GM12878 (cell line): ENCODE measurements around the gene PTTG1. TPM values are rescaled to one million over a fixed set of nuclear protein-coding genes. Genes with fewer than 3 reads are reported as not detected.

Experiments used
- CEBPB ChIP-seq, 2 experiments: fragments of 150-350 bp in 1 of 2; IDR thresholded peaks; 2 replicates each; pipeline ENCODE4 v1.6.1; 2012 to 2014; ENCODE audit warnings: low read depth in 2 of 2, low read length in 2 of 2, borderline replicate concordance in 1 of 2, inconsistent platforms in 1 of 2
- HDAC2 ChIP-seq: fragments of 200-600 bp; sonication (generic); IDR thresholded peaks from 2 replicates; pipeline ENCODE4 v1.6.1; 2017
- MEF2A ChIP-seq: IDR thresholded peaks from 2 replicates; pipeline ENCODE4 v1.6.1; 2011; ENCODE audit warnings: low read depth, mild to moderate bottlenecking, low read length, moderate library complexity; ENCODE audit not compliant: insufficient read depth
- MEF2B ChIP-seq: fragments of 450-650 bp; IDR thresholded peaks from 2 replicates; pipeline ENCODE4 v1.6.1; 2018; ENCODE audit warnings: mild to moderate bottlenecking, moderate library complexity; ENCODE audit not compliant: partially characterized antibody, poor library complexity, severe bottlenecking
- MYC ChIP-seq: IDR thresholded peaks from 2 replicates; pipeline ENCODE4 v1.6.1; 2011; ENCODE audit warnings: mild to moderate bottlenecking, low read length, moderate library complexity, inconsistent platforms; ENCODE audit not compliant: insufficient read depth, insufficient replicate concordance, insufficient read length, severe bottlenecking
- NBN ChIP-seq: fragments of 450-650 bp; IDR thresholded peaks from 2 replicates; pipeline ENCODE4 v1.6.1; 2016
- PML ChIP-seq: IDR thresholded peaks from 2 replicates; pipeline ENCODE4 v1.6.1; 2012; ENCODE audit warnings: low read length, inconsistent platforms
- SUZ12 ChIP-seq: fragments of 200-600 bp; sonication (generic); IDR thresholded peaks from one replicate; pipeline ENCODE4 v1.6.1; 2018; ENCODE audit warnings: antibody characterized with exemption, mild to moderate bottlenecking; ENCODE audit not compliant: unreplicated experiment
- ZNF24 ChIP-seq: fragments of 450-650 bp; IDR thresholded peaks from 2 replicates; pipeline ENCODE4 v1.6.1; 2017; ENCODE audit warnings: antibody characterized with exemption, mild to moderate bottlenecking
- polyA plus RNA-seq, 11 experiments: library from polyadenylated mRNA; depleted of rRNA in 4 of 11; unstranded in 6 of 11; stranded (reverse) in 5 of 11; fragments of >200 nt; fragmentation: Nextera tagmentation in 4 of 11; fragmentation: Illumina TruSeq in 1 of 11; extraction: Ambion mirVana in 4 of 11; extraction: Trizol in 1 of 11; gene quantifications; 1 replicate in 1 of 11; 2 replicates in 10 of 11; pipeline versions ENCODE4 v1.2.1 to v1.2.3, GENCODE V29; 2011 to 2016; ENCODE audit warnings: inconsistent platforms in 2 of 11, missing spikeins in 2 of 11, low read depth in 1 of 11
- total RNA-seq, 4 experiments: library from RNA; depleted of rRNA in 3 of 4; stranded (reverse); fragments of >200 nt in 3 of 4; fragmentation: Illumina TruSeq in 1 of 4; extraction: Trizol in 1 of 4; gene quantifications; 2 replicates each; pipeline versions ENCODE4 v1.2.1 to v1.2.3, GENCODE V29; 2013 to 2021
- TF ChIP-seq, protein P1 (sequence below): fragments of 450-650 bp; formaldehyde crosslinking; IDR thresholded peaks from 2 replicates; pipeline ENCODE4 v1.4.0; 2022; ENCODE audit warnings: mild to moderate bottlenecking, moderate library complexity
- TF ChIP-seq, protein P2 (sequence below): IDR thresholded peaks from 2 replicates; pipeline ENCODE4 v1.6.1; 2012; ENCODE audit warnings: low read depth, low read length, improper control_type of control experiment
- TF ChIP-seq, protein P3 (sequence below): fragments of 450-650 bp; IDR thresholded peaks from 2 replicates; pipeline ENCODE4 v1.6.1; 2017; ENCODE audit warnings: mild to moderate bottlenecking, low read depth, inconsistent platforms; ENCODE audit not compliant: poor library complexity, severe bottlenecking

PTTG1 gene
- total and polyA plus RNA-seq, 10 of the 15 experiments (the other 5 are each of a cell fraction or from before 2014, with no cell fraction given) = 154 to 1,033 (median 377) TPM

DNA sequence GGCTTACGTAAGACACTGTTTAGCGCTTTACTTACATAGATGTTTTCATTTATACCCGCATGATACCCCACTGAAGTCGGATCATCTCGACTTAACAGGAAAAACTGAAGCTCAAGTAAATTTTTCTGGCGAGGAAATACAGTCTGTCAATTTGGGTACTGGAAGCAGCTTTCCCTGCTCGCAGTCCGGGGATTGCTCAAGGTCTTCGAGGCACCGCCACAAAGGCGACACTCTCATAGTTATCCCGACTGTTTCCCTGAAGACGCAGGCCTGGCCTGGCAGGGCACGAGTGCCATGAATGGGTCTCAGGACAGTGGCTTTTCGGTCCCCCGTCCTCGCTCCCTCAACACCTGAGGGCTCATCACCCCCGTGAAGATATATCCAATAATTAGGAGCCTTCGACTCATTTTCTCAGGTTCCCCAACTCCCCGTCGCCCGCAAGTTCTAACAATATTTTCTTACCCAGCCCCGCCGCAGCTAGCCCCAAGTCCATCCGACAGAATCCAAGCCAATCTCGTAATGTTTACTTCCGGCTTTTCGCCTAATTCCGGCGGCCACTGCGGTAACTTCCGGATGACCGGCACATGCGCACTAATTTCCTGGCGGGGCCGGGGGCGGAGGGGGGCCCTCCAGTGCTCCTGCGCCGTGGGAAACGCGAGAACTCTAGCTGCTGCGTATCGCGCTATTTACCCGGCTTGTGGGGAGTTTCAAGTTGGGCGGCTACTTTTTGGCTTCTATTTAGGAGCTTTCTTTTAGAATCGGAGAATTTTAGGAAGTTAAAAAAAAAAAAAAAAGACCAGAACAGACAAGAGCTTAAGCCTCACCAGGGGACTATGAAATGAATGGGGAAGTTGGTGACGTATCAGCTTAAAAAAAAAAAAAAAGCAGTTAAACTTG is 2.8 kb upstream of the PTTG1 start, which contains the start of gene SLU7 (continued):
- TF ChIP-seq, protein P1, sequence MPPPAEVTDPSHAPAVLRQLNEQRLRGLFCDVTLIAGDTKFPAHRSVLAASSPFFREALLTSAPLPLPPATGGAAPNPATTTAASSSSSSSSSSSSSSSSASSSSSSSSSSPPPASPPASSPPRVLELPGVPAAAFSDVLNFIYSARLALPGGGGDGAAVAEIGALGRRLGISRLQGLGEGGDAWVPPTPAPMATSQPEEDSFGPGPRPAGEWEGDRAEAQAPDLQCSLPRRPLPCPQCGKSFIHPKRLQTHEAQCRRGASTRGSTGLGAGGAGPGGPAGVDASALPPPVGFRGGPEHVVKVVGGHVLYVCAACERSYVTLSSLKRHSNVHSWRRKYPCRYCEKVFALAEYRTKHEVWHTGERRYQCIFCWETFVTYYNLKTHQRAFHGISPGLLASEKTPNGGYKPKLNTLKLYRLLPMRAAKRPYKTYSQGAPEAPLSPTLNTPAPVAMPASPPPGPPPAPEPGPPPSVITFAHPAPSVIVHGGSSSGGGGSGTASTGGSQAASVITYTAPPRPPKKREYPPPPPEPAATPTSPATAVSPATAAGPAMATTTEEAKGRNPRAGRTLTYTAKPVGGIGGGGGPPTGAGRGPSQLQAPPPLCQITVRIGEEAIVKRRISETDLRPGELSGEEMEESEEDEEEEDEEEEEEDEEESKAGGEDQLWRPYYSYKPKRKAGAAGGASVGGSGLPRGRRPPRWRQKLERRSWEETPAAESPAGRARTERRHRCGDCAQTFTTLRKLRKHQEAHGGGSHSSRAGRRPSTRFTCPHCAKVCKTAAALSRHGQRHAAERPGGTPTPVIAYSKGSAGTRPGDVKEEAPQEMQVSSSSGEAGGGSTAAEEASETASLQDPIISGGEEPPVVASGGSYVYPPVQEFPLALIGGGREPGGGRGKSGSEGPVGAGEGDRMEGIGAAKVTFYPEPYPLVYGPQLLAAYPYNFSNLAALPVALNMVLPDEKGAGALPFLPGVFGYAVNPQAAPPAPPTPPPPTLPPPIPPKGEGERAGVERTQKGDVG (CRISPR knock-in tag) = no peak
- no peak for TF ChIP-seq ZNF24
- TF ChIP-seq MYC = no peak
- peak; percentile 75 for TF ChIP-seq MEF2A
- peak; percentile 97 for TF ChIP-seq NBN
- peak; percentile 88 for TF ChIP-seq PML
- TF ChIP-seq, protein P2, sequence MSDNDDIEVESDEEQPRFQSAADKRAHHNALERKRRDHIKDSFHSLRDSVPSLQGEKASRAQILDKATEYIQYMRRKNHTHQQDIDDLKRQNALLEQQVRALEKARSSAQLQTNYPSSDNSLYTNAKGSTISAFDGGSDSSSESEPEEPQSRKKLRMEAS = no peak; the same call in 1 of the 2 replicates
- no peak for TF ChIP-seq HDAC2
- peak; percentile 18 for TF ChIP-seq MEF2B
- TF ChIP-seq SUZ12 = no peak
- no peak for TF ChIP-seq CEBPB (IDR thresholded peaks at IDR 0.05; ENCODE audit: borderline replicate concordance in 1 of 2, low read depth in 2 of 2, low read length in 2 of 2)
- TF ChIP-seq, protein P3, sequence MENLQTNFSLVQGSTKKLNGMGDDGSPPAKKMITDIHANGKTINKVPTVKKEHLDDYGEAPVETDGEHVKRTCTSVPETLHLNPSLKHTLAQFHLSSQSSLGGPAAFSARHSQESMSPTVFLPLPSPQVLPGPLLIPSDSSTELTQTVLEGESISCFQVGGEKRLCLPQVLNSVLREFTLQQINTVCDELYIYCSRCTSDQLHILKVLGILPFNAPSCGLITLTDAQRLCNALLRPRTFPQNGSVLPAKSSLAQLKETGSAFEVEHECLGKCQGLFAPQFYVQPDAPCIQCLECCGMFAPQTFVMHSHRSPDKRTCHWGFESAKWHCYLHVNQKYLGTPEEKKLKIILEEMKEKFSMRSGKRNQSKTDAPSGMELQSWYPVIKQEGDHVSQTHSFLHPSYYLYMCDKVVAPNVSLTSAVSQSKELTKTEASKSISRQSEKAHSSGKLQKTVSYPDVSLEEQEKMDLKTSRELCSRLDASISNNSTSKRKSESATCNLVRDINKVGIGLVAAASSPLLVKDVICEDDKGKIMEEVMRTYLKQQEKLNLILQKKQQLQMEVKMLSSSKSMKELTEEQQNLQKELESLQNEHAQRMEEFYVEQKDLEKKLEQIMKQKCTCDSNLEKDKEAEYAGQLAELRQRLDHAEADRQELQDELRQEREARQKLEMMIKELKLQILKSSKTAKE = peak; percentile 24
